ENCODE measurements around the gene BCAT1.

Gene BCAT1

DNA sequence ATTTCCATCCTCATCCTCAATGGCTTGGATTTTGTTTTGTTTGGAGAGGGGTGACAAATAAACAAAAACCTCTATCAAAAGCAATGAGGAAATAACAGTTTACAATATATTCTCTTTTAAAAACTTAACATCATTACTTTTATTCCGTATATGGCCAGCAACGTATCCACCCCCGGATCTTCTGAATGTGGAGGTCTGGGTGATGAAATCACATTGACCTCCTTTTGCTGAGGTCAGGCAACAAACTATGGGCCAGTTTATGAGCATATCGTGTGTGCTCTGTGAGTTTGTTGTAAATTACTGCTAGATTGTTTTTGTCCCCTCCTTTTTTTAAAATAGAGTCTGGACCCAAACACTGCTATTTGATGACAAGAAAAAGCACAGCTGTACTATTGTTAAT, 178.1 kb downstream of the BCAT1 start:
- TF ChIP-seq, protein P1, sequence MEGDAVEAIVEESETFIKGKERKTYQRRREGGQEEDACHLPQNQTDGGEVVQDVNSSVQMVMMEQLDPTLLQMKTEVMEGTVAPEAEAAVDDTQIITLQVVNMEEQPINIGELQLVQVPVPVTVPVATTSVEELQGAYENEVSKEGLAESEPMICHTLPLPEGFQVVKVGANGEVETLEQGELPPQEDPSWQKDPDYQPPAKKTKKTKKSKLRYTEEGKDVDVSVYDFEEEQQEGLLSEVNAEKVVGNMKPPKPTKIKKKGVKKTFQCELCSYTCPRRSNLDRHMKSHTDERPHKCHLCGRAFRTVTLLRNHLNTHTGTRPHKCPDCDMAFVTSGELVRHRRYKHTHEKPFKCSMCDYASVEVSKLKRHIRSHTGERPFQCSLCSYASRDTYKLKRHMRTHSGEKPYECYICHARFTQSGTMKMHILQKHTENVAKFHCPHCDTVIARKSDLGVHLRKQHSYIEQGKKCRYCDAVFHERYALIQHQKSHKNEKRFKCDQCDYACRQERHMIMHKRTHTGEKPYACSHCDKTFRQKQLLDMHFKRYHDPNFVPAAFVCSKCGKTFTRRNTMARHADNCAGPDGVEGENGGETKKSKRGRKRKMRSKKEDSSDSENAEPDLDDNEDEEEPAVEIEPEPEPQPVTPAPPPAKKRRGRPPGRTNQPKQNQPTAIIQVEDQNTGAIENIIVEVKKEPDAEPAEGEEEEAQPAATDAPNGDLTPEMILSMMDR (IDR thresholded peaks at IDR 0.05; ENCODE audit: extremely low read depth, missing control alignments): no peak
- no peak for DNase-seq (ENCODE audit: low spot score)

DNA sequence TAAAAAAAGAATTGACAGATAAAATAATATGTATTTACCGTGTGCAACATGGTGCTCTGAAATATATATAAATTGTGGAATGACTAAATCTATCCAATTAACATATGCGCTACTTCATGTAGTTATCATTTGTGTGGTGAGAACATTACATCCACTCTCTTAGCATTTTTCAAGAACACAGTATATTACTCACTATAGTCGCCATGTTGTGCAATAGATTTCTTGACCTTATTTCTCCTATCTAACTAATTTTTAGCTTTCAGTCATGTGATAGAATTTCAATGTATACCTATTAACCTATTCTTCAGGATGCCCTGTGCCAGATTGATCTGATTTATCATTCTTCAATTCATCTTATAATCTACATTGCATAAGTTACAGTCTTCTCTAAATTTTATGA, 178.6 kb downstream of the BCAT1 start:
- TF ChIP-seq, protein P1 (IDR thresholded peaks at IDR 0.05; ENCODE audit: extremely low read depth, missing control alignments): no peak
- no peak for DNase-seq (ENCODE audit: low spot score)

DNA sequence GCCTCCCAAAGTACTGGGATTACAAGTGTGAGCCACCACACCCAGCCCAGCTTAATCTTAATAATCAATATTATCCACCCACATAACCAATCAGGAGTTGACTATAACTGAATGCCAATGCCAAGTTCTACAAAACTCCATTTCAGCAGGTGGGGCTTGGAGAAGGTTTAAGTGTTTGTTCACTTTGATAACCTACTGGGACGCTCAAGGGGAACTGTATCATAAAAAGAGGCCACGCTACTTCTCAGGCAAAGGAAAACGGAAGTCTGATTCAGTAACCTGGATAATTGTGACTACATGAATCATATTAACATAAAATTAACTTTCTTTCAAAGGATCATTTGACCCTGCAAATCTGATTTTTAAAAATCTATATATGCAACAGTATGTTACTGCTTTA, 179.2 kb downstream of the BCAT1 start:
- DNase-seq (ENCODE audit: low spot score): no peak
- TF ChIP-seq, protein P1 (IDR thresholded peaks at IDR 0.05; ENCODE audit: extremely low read depth, missing control alignments): no peak

DNA sequence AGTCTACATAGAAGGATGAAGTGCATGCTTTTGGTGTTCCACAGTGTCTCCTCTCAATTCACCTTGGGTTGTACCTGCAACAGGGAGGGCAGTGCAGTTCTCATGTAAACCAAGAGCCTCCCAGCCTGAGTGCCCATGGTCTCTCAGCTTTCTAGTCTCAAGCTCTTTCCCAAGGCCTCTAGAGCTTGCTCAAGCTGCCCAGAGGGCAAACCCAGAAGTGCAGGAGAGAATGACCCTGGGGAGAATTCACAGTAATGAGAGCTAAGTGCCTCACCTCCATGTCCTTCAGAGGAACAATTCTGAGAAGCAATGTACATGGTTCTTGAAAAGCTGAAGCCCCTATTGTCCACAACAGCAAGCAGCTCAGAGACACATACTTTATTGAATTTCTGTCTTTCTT, 180.5 kb downstream of the BCAT1 start:
- TF ChIP-seq, protein P1 (IDR thresholded peaks at IDR 0.05; ENCODE audit: extremely low read depth, missing control alignments): no peak
- DNase-seq (ENCODE audit: low spot score): no peak

DNA sequence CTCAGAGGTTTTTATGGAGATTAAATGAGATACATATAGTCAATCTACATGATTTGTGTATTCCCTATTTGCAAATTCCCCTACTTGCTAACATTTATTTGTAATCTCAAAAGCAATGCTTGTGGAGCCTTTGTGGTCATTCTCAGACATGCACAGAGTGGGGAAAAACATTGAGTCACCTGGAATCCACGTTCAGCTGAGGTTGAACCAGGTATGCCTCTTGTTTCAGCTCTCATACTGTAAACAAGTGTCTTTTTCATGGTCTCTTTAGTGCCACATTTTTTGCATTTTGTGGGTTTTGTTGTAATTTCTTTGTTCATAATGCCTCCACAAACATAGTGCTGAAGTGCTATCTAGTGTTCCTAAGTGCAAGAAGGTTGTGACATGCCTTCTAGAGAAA, 181.9 kb downstream of the BCAT1 start:
- TF ChIP-seq, protein P1 (IDR thresholded peaks at IDR 0.05; ENCODE audit: extremely low read depth, missing control alignments): no peak
- no peak for DNase-seq (ENCODE audit: low spot score)

DNA sequence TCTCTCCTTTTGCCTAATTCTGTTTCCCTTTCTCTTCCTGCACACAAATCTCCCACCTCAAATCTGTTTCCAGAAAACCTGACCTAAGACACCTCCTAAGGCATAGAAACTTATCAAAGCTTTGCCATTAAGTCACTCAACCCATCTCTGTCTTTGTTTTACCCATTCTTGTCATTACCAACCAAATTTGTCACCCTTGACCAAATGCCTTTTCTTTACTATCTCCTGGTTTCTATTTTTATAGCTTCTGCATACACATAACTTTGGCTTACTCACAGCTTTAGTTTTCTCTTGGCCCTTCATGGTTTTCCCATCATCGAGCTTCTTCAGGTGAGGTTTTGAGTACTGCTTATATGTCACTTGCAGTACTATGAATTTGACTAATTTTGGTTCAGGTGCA, 184.2 kb downstream of the BCAT1 start:
- DNase-seq (ENCODE audit: low spot score): no peak
- TF ChIP-seq, protein P1 (IDR thresholded peaks at IDR 0.05; ENCODE audit: extremely low read depth, missing control alignments): no peak

DNA sequence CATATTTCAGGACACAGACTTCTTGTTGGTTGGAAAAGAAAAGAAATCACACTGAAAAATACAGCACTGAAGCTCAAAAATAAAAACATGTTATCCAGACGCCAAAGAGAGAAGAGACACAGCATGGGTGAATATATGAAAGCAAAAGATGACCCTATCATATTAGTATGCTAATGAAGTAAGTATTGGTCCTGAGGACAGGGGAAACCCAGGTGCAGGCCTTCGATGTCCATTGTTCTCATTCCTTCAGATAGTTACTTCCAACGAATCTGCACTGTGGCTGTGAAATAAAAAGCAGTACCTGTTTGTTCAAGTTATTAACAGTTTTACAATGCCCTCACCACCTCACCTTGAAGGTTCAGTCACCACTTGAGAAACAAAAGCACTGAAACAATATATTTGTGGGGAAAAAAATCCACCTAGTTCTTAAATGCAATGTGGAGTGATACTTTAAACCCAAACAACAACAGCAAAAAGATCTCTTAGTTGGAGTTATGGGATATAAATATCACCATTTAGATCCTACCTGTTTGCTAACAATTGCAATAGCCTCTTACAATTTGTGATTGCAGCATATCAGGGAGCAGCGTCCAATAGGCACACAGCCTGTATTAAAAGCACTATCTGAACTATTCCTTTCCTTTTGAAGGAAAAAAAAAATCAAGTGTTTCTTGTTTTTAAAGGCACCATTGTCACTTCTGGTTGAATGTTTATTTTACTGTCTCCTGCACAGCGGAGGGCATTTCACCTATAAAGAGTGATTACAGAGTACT, 188.1 kb downstream of the BCAT1 start:
- TF ChIP-seq, protein P1 (IDR thresholded peaks at IDR 0.05; ENCODE audit: extremely low read depth, missing control alignments): no peak
- DNase-seq (ENCODE audit: low spot score): no peak
